Nephron progenitor cell (in vitro differentiated cells): Measurements from ENCODE around the gene ITGA6.

Source experiments
- DNase-seq: peaks from one replicate; pipeline ENCODE4 v3.0.0; 2021
- H3K27ac Mint-ChIP-seq: 2 replicates; pipeline ENCODE4 v1.8.0; 2021; ENCODE audit warnings: mild to moderate bottlenecking, moderate library complexity, mixed read lengths
- H3K27me3 Mint-ChIP-seq: 2 replicates; pipeline ENCODE4 v1.8.0; 2021; ENCODE audit warnings: mild to moderate bottlenecking, low read depth, mixed read lengths; ENCODE audit not compliant: poor library complexity
- H3K36me3 Mint-ChIP-seq: 2 replicates; pipeline ENCODE4 v1.8.0; 2021; ENCODE audit warnings: low read depth, mixed read lengths
- H3K4me1 Mint-ChIP-seq: 2 replicates; pipeline ENCODE4 v1.8.0; 2021; ENCODE audit warnings: mixed read lengths
- H3K4me3 Mint-ChIP-seq: 2 replicates; pipeline ENCODE4 v1.8.0; 2021; ENCODE audit warnings: mild to moderate bottlenecking, moderate library complexity, mixed read lengths
- H3K9me3 Mint-ChIP-seq: 2 replicates; pipeline ENCODE4 v1.8.0; 2021; ENCODE audit warnings: mild to moderate bottlenecking, moderate library complexity, mixed read lengths
- CTCF ChIP-seq: fragments of 200-600 bp; sonication (generic); IDR thresholded peaks from 2 replicates; pipeline ENCODE4 v1.5.0; 2021; ENCODE audit warnings: antibody characterized with exemption

Gene ITGA6

DNA sequence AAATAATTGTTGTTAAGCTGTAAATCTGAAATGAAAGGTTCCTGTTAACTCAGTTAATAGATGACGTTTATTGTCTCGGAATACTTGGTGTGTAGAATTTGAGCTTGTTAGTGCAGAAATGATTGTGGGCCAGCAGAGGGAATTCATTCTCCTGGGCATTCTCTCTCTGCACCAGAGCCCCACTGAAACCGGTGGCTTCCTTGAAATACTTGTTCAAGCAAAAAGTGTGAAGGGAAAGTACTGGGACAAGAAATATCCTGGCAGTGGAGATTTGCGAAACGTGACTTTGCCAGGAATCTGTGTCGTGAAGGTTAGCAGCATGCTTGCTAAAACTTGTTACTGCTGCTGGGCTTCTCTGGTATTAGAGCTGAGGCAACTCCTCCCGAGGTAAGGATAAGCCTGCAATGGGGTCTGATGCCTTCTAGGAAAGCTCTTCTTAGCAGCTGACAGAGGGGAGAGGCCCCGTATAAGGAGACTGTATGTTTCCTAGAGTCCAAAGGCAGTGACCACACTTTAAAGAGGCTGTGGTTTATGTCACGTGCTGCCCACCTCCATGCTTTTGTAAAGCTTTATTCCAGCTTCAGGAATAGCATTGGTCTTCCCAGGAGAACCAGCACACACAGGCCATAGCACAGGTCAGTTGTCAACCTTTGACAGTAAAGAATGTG, 2.0 kb downstream of the ITGA6 start:
- no peaks in the 10 kb centered on the region for H3K9me3 Mint-ChIP-seq
- no peak for DNase-seq
- H3K27me3 Mint-ChIP-seq, result peaks cover 48% of the 10 kb centered on the region
- H3K4me1 Mint-ChIP-seq, result peaks cover 17% of the 10 kb centered on the region
- no peak overlapping the region for H3K27ac Mint-ChIP-seq
- TF ChIP-seq CTCF, result no peak
- peak overlapping the region; percentile 86 for H3K4me3 Mint-ChIP-seq
- no peaks in the 10 kb centered on the region for H3K36me3 Mint-ChIP-seq

- no peak overlapping the region for H3K27ac Mint-ChIP-seq
- no peaks in the 10 kb centered on the region for H3K9me3 Mint-ChIP-seq
- no peak overlapping the region for H3K4me3 Mint-ChIP-seq
- H3K27me3 Mint-ChIP-seq, result peaks cover 43% of the 10 kb centered on the region
- H3K4me1 Mint-ChIP-seq, result peaks cover 22% of the 10 kb centered on the region
- H3K36me3 Mint-ChIP-seq, result no peaks in the 10 kb centered on the region
- no peak for DNase-seq
- TF ChIP-seq CTCF, result no peak
These were observed 2.6 kb downstream of the ITGA6 start for GRCh38 chr2:172430027-172430426.

DNA sequence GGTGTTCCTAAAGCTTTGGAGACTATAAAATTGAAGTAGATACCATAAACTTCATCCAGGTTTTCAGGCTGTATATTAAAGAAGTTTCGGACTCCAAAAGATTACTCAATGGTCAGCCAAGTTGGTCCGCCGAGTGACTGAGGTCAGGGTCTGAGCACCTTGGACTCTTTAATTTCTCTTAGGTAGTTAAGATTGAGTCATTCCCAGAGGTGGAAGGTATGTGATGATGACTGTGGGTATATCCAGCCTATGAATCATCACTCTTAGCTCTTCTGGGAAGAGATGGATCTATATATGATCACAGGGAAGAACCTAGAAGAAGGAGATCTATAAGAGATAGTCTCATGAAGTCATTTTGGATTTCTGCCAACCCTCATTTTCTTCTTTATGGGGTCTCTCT, 3.3 kb downstream of the ITGA6 start:
- H3K9me3 Mint-ChIP-seq, result no peaks in the 10 kb centered on the region
- DNase-seq, result no peak
- H3K27me3 Mint-ChIP-seq, result peaks cover 39% of the 10 kb centered on the region
- TF ChIP-seq CTCF, result no peak
- H3K4me1 Mint-ChIP-seq, result peaks cover 22% of the 10 kb centered on the region
- H3K4me3 Mint-ChIP-seq, result no peak overlapping the region
- H3K27ac Mint-ChIP-seq, result no peak overlapping the region
- no peaks in the 10 kb centered on the region for H3K36me3 Mint-ChIP-seq

GRCh38 chr2:172431463-172431862, 4.1 kb downstream of the ITGA6 start:
- Mint-ChIP-seq H3K36me3 (no peaks in the 10 kb centered on the region), H3K9me3 (no peaks in the 10 kb centered on the region), H3K4me3 (no peak overlapping the region), H3K27me3 (peaks cover 31% of the 10 kb centered on the region), H3K27ac (no peak overlapping the region), H3K4me1 (peaks cover 22% of the 10 kb centered on the region)
- no peak for TF ChIP-seq CTCF
- no peak for DNase-seq

- Mint-ChIP-seq H3K9me3 (no peaks in the 10 kb centered on the region), H3K4me1 (peaks cover 22% of the 10 kb centered on the region), H3K36me3 (no peaks in the 10 kb centered on the region), H3K27ac (no peak overlapping the region), H3K27me3 (peaks cover 26% of the 10 kb centered on the region), H3K4me3 (no peak overlapping the region)
- DNase-seq, result no peak
- no peak for TF ChIP-seq CTCF
These were observed 4.6 kb downstream of the ITGA6 start for GRCh38 chr2:172431993-172432392.

- peaks cover 24% of the 10 kb centered on the region for H3K27me3 Mint-ChIP-seq
- H3K27ac Mint-ChIP-seq, result no peak overlapping the region
- no peaks in the 10 kb centered on the region for H3K9me3 Mint-ChIP-seq
- TF ChIP-seq CTCF, result no peak
- H3K4me1 Mint-ChIP-seq, result peaks cover 22% of the 10 kb centered on the region
- H3K36me3 Mint-ChIP-seq, result no peaks in the 10 kb centered on the region
- H3K4me3 Mint-ChIP-seq, result no peak overlapping the region
- no peak for DNase-seq
These were observed 5.8 kb downstream of the ITGA6 start for GRCh38 chr2:172433144-172433543.
